Gastrocnemius medialis (tissue), 4 donors: ENCODE results near the gene TBCD. TPM values are rescaled to one million over a fixed set of nuclear protein-coding genes. Genes with fewer than 3 reads are reported as not detected.

ENCODE experiments used
- ATAC-seq, 2 donors: fragments of 150-250 bp; one replicate each; pipeline ENCODE4 v1.9.1; 2016
- DNase-seq, 2 donors: peaks; one replicate each; pipeline ENCODE4 v3.0.0-alpha.2; 2019
- H3K27ac ChIP-seq, 4 donors: fragments of 200-600 bp; sonication (generic); 1 replicate in 1 of 4; 2 replicates in 3 of 4; pipeline ENCODE4 v1.5.1; 2016 to 2018; ENCODE audit warnings: mild to moderate bottlenecking in 2 of 4, moderate library complexity in 1 of 4
- H3K27me3 ChIP-seq, 3 donors: fragments of 200-600 bp; sonication (generic) in 2 of 3; 1 replicate in 1 of 3; 2 replicates in 2 of 3; pipeline versions ENCODE4 v1.5.1 to v1.6.0; 2016 to 2019; ENCODE audit warnings: mild to moderate bottlenecking in 1 of 3, moderate library complexity in 1 of 3
- H3K36me3 ChIP-seq, 2 donors: fragments of 200-600 bp; sonication (generic) in 1 of 2; one replicate each; pipeline ENCODE4 v1.5.1; 2017 to 2018
- H3K4me1 ChIP-seq, 2 donors: fragments of 200-600 bp; sonication (generic) in 1 of 2; one replicate each; pipeline ENCODE4 v1.5.1; 2016 to 2017; ENCODE audit warnings: mild to moderate bottlenecking in 2 of 2
- H3K4me3 ChIP-seq, 4 donors: fragments of 200-600 bp; sonication (generic) in 3 of 4; 1 replicate in 1 of 4; 2 replicates in 3 of 4; pipeline ENCODE4 v1.5.1; 2016 to 2019; ENCODE audit warnings: mild to moderate bottlenecking in 2 of 4
- H3K9me3 ChIP-seq, 3 donors: fragments of 200-600 bp; sonication (generic) in 2 of 3; 1 replicate in 1 of 3; 2 replicates in 2 of 3; pipeline ENCODE4 v1.5.1; 2016 to 2019
- POLR2A ChIP-seq, 2 donors: fragments of 450-650 bp; IDR thresholded peaks; one replicate each; pipeline ENCODE4 v1.6.1; 2017; ENCODE audit warnings: antibody characterized with exemption in 2 of 2, mild to moderate bottlenecking in 2 of 2, moderate library complexity in 2 of 2
- in situ Hi-C, 4 donors: fragments of 200-750 bp; cut with MboI; loops; one replicate each; pipeline versions ENCODE4 v1.15.0 to v1.8.0; 2017; ENCODE audit warnings: low sequenced_read_pairs in 4 of 4
- intact Hi-C: fragments of 100-400 bp; cut with DNase I; formaldehyde crosslinking; loops from one replicate; pipeline ENCODE4 v1.15.1; 2023; ENCODE audit warnings: low total_unique reads
- total RNA-seq, 4 donors: library from RNA; depleted of rRNA; stranded (reverse); fragments of >200 nt; gene quantifications; one replicate each; pipeline versions ENCODE4 v1.1.0 to v1.2.3, GENCODE V29; 2016
- TF ChIP-seq, protein P1 (sequence below), 5 experiments: fragments of 450-650 bp in 3 of 5; fragments of 200-600 bp in 2 of 5; sonication (generic) in 2 of 5; IDR thresholded peaks in 4 of 5; conservative IDR thresholded peaks in 1 of 5; 1 replicate in 4 of 5; 2 replicates in 1 of 5; pipeline ENCODE4 v1.5.1; 2016 to 2019; ENCODE audit warnings: antibody characterized with exemption in 5 of 5, mild to moderate bottlenecking in 3 of 5, moderate library complexity in 3 of 5

TBCD gene
- total RNA-seq, 4 donors from 2014 or later, result 18.0 to 50.4 (median 33.3) TPM

DNA sequence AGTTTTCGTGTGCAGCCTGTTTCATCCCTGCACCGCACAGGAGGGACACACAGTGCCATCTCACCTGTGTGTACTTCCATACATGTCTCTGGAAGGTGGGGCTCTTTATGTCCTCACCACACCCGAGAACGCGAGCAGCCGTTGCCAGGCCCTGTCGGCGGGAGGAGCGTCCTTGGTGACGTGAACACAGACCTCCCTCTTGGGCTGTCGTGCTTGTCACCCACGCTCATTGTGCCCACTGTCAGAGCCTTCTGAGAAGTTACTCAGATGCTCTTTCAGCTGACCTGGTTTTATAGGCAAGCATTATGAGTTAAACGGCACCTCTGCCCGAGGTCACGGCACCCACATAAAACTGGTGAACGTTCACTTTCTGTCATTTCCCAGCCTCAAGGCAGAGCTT lies 47.7 kb downstream of the TBCD start:
- Histone ChIP-seq H3K4me3 (no peak overlapping the region), H3K36me3 (peaks cover 0 to 10% of the 10 kb centered on the region in 2 donors), H3K27ac (no peak overlapping the region), H3K27me3 (no peaks in the 10 kb centered on the region), H3K4me1 (peaks cover 5 to 9% of the 10 kb centered on the region in 2 donors), H3K9me3 (no peaks in the 10 kb centered on the region)
- intact Hi-C loops (no loop called here), in situ Hi-C loops (no loop called here)
- no peak for DNase-seq
- TF ChIP-seq, protein P1, sequence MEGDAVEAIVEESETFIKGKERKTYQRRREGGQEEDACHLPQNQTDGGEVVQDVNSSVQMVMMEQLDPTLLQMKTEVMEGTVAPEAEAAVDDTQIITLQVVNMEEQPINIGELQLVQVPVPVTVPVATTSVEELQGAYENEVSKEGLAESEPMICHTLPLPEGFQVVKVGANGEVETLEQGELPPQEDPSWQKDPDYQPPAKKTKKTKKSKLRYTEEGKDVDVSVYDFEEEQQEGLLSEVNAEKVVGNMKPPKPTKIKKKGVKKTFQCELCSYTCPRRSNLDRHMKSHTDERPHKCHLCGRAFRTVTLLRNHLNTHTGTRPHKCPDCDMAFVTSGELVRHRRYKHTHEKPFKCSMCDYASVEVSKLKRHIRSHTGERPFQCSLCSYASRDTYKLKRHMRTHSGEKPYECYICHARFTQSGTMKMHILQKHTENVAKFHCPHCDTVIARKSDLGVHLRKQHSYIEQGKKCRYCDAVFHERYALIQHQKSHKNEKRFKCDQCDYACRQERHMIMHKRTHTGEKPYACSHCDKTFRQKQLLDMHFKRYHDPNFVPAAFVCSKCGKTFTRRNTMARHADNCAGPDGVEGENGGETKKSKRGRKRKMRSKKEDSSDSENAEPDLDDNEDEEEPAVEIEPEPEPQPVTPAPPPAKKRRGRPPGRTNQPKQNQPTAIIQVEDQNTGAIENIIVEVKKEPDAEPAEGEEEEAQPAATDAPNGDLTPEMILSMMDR (IDR thresholded peaks at IDR 0.05 in 4 of 5, conservative IDR thresholded peaks at IDR 0.05 in 1 of 5), result no peak
- TF ChIP-seq POLR2A (IDR thresholded peaks at IDR 0.05), result no peak
- ATAC-seq, result no peak

DNA sequence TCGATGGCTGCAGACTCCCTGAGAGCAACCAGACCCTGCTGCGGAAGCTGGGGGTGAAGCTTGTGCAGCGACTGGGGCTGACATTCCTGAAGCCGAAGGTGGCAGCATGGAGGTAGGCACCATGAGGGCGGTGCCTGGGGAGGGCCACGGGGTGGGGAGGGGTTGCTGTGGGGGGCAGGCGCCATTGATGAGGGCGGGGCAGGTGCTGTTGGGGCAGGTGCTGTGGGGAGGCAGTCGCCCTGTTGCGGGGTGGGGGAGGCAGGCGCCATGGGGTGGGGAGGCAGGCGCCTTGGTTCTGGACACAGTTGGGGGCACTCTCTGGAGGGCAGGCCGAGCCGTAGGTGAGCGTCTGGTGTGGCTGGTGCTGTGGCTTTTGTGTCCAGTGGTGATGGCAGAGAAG lies 49.0 kb downstream of the TBCD start:
- in situ Hi-C loops, result no loop called here
- no peak overlapping the region for H3K4me3 ChIP-seq
- ATAC-seq (no peak), DNase-seq (no peak)
- H3K4me1 ChIP-seq, result peaks cover 16 to 21% of the 10 kb centered on the region in 2 donors
- peaks cover 0 to 10% of the 10 kb centered on the region in 2 donors for H3K36me3 ChIP-seq
- H3K9me3 ChIP-seq, result no peaks in the 10 kb centered on the region
- H3K27ac ChIP-seq, result no peak overlapping the region
- no peaks in the 10 kb centered on the region for H3K27me3 ChIP-seq
- intact Hi-C loops, result loop anchor here (5.0 kb wide), 1 partner anchor 111 kb away; no protein-coding TSS in a partner anchor
- TF ChIP-seq, protein P1 (IDR thresholded peaks at IDR 0.05 in 4 of 5, conservative IDR thresholded peaks at IDR 0.05 in 1 of 5), result no peak
- no peak for TF ChIP-seq POLR2A (IDR thresholded peaks at IDR 0.05)

DNA sequence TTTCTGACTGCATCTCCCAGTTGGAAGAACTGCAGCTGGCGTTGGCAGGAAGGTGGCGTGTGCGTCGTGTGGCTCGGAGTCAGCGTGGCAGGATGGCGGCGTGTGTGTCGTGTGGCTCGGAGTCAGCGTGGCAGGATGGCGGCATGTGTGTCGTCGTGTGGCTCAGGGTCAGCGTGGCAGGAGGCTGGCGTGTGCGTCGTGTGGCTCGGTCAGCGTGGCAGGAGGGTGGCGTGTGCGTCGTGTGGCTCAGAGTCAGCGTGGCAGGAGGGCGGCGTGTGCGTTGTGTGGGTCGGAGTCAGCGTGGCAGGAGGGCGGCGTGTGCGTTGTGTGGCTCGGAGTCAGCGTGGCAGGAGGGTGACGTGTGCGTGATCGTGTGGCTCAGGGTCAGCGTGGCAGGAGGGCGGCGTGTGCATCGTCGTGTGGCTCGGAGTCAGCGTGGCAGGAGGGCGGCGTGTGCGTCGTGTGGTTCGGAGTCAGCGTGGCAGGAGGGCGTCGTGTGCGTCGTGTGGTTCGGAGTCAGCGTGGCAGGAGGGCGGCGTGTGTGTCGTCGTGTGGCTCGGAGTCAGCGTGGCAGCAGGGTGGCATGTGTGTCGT lies 49.6 kb downstream of the TBCD start:
- Histone ChIP-seq H3K36me3 (peaks cover 0 to 10% of the 10 kb centered on the region in 2 donors), H3K4me3 (no peak overlapping the region), H3K27ac (no peak overlapping the region), H3K9me3 (no peaks in the 10 kb centered on the region), H3K27me3 (no peaks in the 10 kb centered on the region), H3K4me1 (peaks cover 16 to 22% of the 10 kb centered on the region in 2 donors)
- intact Hi-C loops, result loop anchor here (5.0 kb wide), 1 partner anchor 111 kb away; no protein-coding TSS in a partner anchor
- DNase-seq, result no peak
- in situ Hi-C loops, result no loop called here
- TF ChIP-seq, protein P1 (IDR thresholded peaks at IDR 0.05 in 4 of 5, conservative IDR thresholded peaks at IDR 0.05 in 1 of 5), result no peak
- no peak for TF ChIP-seq POLR2A (IDR thresholded peaks at IDR 0.05)
- no peak for ATAC-seq

DNA sequence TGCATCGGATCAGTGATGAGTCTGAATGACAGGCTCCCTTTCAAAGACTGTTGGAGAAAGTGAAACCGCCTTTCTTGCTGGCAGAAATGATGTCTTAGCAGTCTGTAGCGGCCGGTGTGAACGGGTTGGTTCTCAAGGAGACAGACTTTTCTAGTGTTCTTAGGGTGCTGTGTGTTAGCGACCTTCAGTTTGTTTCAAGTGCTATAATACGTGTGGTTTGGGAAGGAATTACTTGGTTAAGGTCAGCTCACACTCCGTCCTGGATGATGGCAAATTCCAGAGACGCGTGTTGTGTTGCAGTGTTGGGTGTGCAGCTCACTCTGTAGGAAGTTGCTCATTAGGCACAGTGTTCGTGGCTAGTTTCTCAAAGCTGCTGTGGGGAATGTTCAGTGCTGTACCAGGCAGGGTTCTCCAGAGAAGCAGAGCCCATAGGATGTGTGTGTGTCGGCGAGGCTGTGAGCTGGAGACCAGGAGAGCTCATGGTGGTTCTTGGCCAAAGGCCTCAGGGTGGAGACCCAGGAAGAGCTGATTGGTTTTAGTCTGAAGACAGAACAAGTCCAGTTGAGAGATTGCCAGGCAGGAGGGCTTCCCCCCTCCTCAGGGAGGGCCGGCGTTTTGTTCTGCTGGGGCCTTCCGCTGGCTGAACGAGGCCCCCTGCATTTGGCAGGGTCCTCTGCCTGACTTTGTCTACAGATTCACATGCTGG lies 50.4 kb downstream of the TBCD start:
- Histone ChIP-seq H3K27ac (peak overlapping the region in 1 of 4 donors; percentile 25), H3K4me1 (peaks cover 16 to 22% of the 10 kb centered on the region in 2 donors), H3K36me3 (peaks cover 0 to 10% of the 10 kb centered on the region in 2 donors), H3K4me3 (no peak overlapping the region), H3K9me3 (no peaks in the 10 kb centered on the region), H3K27me3 (no peaks in the 10 kb centered on the region)
- in situ Hi-C loops (no loop called here), intact Hi-C loops (loop anchor here (5.0 kb wide), 1 partner anchor 110 kb away; no protein-coding TSS in a partner anchor)
- no peak for TF ChIP-seq POLR2A (IDR thresholded peaks at IDR 0.05)
- TF ChIP-seq, protein P1 (IDR thresholded peaks at IDR 0.05 in 4 of 5, conservative IDR thresholded peaks at IDR 0.05 in 1 of 5), result no peak
- no peak for ATAC-seq
- DNase-seq, result no peak
